Measurements from ENCODE around the gene NSUN6. TPM values are rescaled to one million over a fixed set of nuclear protein-coding genes. Genes with fewer than 3 reads are reported as not detected.

Gene NSUN6
- total RNA-seq, 2 experiments from 2014 or later: 23.2 to 27.2 TPM

DNA sequence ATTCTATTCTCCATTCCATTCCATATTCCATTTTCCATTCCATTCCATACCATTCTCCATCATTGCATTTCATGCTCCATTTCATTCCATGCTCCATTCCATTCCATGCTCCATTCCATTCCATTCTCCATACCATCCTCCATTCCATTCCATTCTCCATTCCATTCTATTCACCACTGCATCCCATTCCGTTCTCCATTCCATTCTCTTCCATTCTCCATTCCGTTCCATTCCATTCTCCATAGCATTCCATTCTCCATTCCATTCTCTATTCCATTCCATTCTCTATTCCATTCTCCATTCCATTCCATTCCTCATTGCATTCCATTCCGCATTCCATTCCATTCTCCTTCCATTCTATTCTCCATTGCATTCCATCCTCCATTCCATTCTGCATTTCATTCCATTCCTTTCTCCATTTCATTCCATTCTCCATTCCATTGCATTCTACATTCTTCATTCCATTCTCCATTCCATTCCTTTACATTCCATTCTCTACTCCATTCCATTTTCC lies 84.0 kb downstream of the NSUN6 start:
- no peak overlapping the region for H2AFZ ChIP-seq (ENCODE audit: low read length)
- ChIA-PET POLR2A (no interaction called here), CTCF (ENCODE audit: unreplicated experiment) (no interaction called here)
- no peak overlapping the region for H3K4me2 ChIP-seq (ENCODE audit: low read length)
- intact Hi-C loops (cut with micrococcal nuclease; ENCODE audit: unreplicated experiment): no loop called here
- no peak for DNase-seq (ENCODE audit: low spot score)
- TF ChIP-seq, protein P1, sequence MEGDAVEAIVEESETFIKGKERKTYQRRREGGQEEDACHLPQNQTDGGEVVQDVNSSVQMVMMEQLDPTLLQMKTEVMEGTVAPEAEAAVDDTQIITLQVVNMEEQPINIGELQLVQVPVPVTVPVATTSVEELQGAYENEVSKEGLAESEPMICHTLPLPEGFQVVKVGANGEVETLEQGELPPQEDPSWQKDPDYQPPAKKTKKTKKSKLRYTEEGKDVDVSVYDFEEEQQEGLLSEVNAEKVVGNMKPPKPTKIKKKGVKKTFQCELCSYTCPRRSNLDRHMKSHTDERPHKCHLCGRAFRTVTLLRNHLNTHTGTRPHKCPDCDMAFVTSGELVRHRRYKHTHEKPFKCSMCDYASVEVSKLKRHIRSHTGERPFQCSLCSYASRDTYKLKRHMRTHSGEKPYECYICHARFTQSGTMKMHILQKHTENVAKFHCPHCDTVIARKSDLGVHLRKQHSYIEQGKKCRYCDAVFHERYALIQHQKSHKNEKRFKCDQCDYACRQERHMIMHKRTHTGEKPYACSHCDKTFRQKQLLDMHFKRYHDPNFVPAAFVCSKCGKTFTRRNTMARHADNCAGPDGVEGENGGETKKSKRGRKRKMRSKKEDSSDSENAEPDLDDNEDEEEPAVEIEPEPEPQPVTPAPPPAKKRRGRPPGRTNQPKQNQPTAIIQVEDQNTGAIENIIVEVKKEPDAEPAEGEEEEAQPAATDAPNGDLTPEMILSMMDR (conservative IDR thresholded peaks at IDR 0.05; ENCODE audit: low read length): no peak
- TF ChIP-seq EZH2phosphoT487 (IDR thresholded peaks at IDR 0.05; ENCODE audit: borderline replicate concordance, low read depth, low read length): no peak
- H3K27ac ChIP-seq (ENCODE audit: low read depth, low read length, poor library complexity, severe bottlenecking): no peak overlapping the region
- no peak overlapping the region for H3K4me3 ChIP-seq (ENCODE audit: low read depth, low read length, poor library complexity, severe bottlenecking)
- H3K9me3 ChIP-seq (ENCODE audit: low read length): peaks cover 29% of the 10 kb centered on the region
- BruUV-seq (replicated peaks): no TSS peak
- H3K4me1 ChIP-seq (ENCODE audit: insufficient read depth, low read length, poor library complexity, severe bottlenecking): no peaks in the 10 kb centered on the region
- H3K36me3 ChIP-seq (ENCODE audit: insufficient read depth, low read length): no peaks in the 10 kb centered on the region; the same call in 1 of the 2 replicates
- H4K20me1 ChIP-seq (ENCODE audit: insufficient read depth, low read length): no peaks in the 10 kb centered on the region
- H3K9me2 ChIP-seq (ENCODE audit: insufficient read depth, low read length): no peaks in the 10 kb centered on the region
- no peaks in the 10 kb centered on the region for H3K79me2 ChIP-seq (ENCODE audit: insufficient read depth, low read depth, low read length)

DNA sequence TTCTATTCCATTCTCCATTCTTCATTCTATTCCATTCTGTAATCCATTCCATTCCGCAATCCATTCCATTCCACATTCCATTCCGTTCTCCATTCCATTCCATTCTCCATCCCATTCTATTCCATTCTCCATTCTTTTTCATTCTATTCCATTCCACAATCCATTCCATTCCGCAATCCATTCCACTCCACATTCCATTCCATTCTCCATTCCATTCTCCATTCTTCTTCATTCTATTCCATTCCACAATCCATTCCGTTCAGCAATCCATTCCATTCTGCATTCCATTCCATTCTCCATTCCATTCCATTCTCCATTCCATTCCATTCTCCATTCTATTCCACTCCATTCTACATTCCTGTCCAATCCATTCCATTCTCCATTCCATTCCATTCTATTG lies 85.2 kb downstream of the NSUN6 start:
- Histone ChIP-seq H2AFZ (ENCODE audit: low read length) (no peak overlapping the region), H3K79me2 (ENCODE audit: insufficient read depth, low read depth, low read length) (no peaks in the 10 kb centered on the region), H3K4me2 (ENCODE audit: low read length) (no peak overlapping the region), H3K9me3 (ENCODE audit: low read length) (peaks cover 23% of the 10 kb centered on the region), H3K4me1 (ENCODE audit: insufficient read depth, low read length, poor library complexity, severe bottlenecking) (no peaks in the 10 kb centered on the region), H3K27ac (ENCODE audit: low read depth, low read length, poor library complexity, severe bottlenecking) (no peak overlapping the region), H3K4me3 (ENCODE audit: low read depth, low read length, poor library complexity, severe bottlenecking) (no peak overlapping the region), H3K36me3 (ENCODE audit: insufficient read depth, low read length) (peaks cover 8% of the 10 kb centered on the region; the same call in 1 of the 2 replicates), H3K9me2 (ENCODE audit: insufficient read depth, low read length) (no peaks in the 10 kb centered on the region), H4K20me1 (ENCODE audit: insufficient read depth, low read length) (no peaks in the 10 kb centered on the region)
- TF ChIP-seq EZH2phosphoT487 (IDR thresholded peaks at IDR 0.05; ENCODE audit: borderline replicate concordance, low read depth, low read length): no peak
- TF ChIP-seq, protein P1 (conservative IDR thresholded peaks at IDR 0.05; ENCODE audit: low read length): no peak
- ChIA-PET CTCF (ENCODE audit: unreplicated experiment) (no interaction called here), POLR2A (no interaction called here)
- no peak for DNase-seq (ENCODE audit: low spot score)
- no TSS peak for BruUV-seq (replicated peaks)
- intact Hi-C loops (cut with micrococcal nuclease; ENCODE audit: unreplicated experiment): no loop called here

DNA sequence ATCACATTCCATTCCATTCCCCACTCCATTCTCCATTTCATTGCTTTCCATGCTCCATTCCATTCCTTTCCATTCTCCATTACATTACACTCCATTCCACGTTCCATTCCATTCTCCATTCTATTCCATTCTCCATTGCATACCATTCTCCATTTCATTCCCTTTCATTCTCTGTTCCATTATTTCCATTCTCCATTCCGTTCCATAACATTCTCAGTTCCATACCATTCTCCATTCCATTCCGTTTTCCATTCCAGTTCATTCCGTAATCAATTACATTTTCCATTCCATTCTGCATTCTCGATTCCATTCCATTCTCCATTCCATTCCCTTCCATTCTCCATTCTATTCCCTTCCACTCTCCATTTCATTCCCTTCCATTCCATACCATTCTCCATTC lies 86.4 kb downstream of the NSUN6 start:
- Histone ChIP-seq H3K4me2 (ENCODE audit: low read length) (no peak overlapping the region), H3K9me2 (ENCODE audit: insufficient read depth, low read length) (no peaks in the 10 kb centered on the region), H3K4me1 (ENCODE audit: insufficient read depth, low read length, poor library complexity, severe bottlenecking) (no peaks in the 10 kb centered on the region), H3K36me3 (ENCODE audit: insufficient read depth, low read length) (peaks cover 15% of the 10 kb centered on the region), H3K9me3 (ENCODE audit: low read length) (peaks cover 19% of the 10 kb centered on the region), H3K79me2 (ENCODE audit: insufficient read depth, low read depth, low read length) (no peaks in the 10 kb centered on the region), H3K27ac (ENCODE audit: low read depth, low read length, poor library complexity, severe bottlenecking) (no peak overlapping the region), H4K20me1 (ENCODE audit: insufficient read depth, low read length) (no peaks in the 10 kb centered on the region), H2AFZ (ENCODE audit: low read length) (no peak overlapping the region), H3K4me3 (ENCODE audit: low read depth, low read length, poor library complexity, severe bottlenecking) (no peak overlapping the region)
- CTCF ChIA-PET (ENCODE audit: unreplicated experiment): no interaction called here
- no peak for DNase-seq (ENCODE audit: low spot score)
- POLR2A ChIA-PET: no interaction called here
- no TSS peak for BruUV-seq (replicated peaks)
- intact Hi-C loops (cut with micrococcal nuclease; ENCODE audit: unreplicated experiment): no loop called here
- no peak for TF ChIP-seq EZH2phosphoT487 (IDR thresholded peaks at IDR 0.05; ENCODE audit: borderline replicate concordance, low read depth, low read length)
- TF ChIP-seq, protein P1 (conservative IDR thresholded peaks at IDR 0.05; ENCODE audit: low read length): no peak

All from OCI-LY7 (cell line).